ENCODE measurements around the gene TLR4. TPM values are rescaled to one million over a fixed set of nuclear protein-coding genes. Genes with fewer than 3 reads are reported as not detected.
A peak's percentile ranks its signal among the peaks of the same experiment; 100 is the strongest.

The TLR4 gene
- total RNA-seq, result 10 to 100 TPM; 13.4 to 20.0 TPM

- Histone ChIP-seq H3K9me3 (no peaks in the 10 kb centered on the region), H3K4me3 (peak within 1 kb of the TSS; percentile 38 to 49), H3K4me1 (peaks cover 0 to 12% of the 10 kb centered on the region in 2 donors), H3K27me3 (no peaks in the 10 kb centered on the region), H3K27ac (peak within 1 kb of the TSS; percentile 83 to 84), H3K36me3 (peaks cover 6% of the 10 kb centered on the region)
- no peak for TF ChIP-seq CTCF (IDR thresholded peaks at IDR 0.05)
- peak; percentile 84 for DNase-seq (ENCODE audit: low spot score)
Observed at GRCh38 chr9:117704024-117704575, at the start of gene TLR4. TLR4 (plus strand) TSS chr9:117704403; CDS start chr9:117704473, 70 bp downstream.

- Histone ChIP-seq H3K4me3 (no peak overlapping the region), H3K27ac (no peak overlapping the region), H3K9me3 (no peaks in the 10 kb centered on the region), H3K4me1 (no peaks in the 10 kb centered on the region), H3K27me3 (no peaks in the 10 kb centered on the region), H3K36me3 (no peaks in the 10 kb centered on the region)
- DNase-seq (ENCODE audit: low spot score), result no peak
- TF ChIP-seq CTCF (IDR thresholded peaks at IDR 0.05), result no peak
Observed at GRCh38 chr9:117656002-117656401, 48.2 kb upstream of the TLR4 start.

- no peak overlapping the region for H3K27ac ChIP-seq
- no peak for TF ChIP-seq CTCF (IDR thresholded peaks at IDR 0.05)
- no peaks in the 10 kb centered on the region for H3K4me1 ChIP-seq
- DNase-seq (ENCODE audit: low spot score), result no peak
- H3K36me3 ChIP-seq, result no peaks in the 10 kb centered on the region
- H3K4me3 ChIP-seq, result no peak overlapping the region
- no peaks in the 10 kb centered on the region for H3K9me3 ChIP-seq
- H3K27me3 ChIP-seq, result no peaks in the 10 kb centered on the region
Observed at GRCh38 chr9:117662651-117663050, 41.6 kb upstream of the TLR4 start.

GRCh38 chr9:117664419-117664818 lies 39.8 kb upstream of the TLR4 start:
- H3K27me3 ChIP-seq, result no peaks in the 10 kb centered on the region
- H3K9me3 ChIP-seq, result no peaks in the 10 kb centered on the region
- no peak for DNase-seq (ENCODE audit: low spot score)
- H3K4me1 ChIP-seq, result no peaks in the 10 kb centered on the region
- no peak overlapping the region for H3K4me3 ChIP-seq
- no peak for TF ChIP-seq CTCF (IDR thresholded peaks at IDR 0.05)
- H3K27ac ChIP-seq, result no peak overlapping the region
- H3K36me3 ChIP-seq, result no peaks in the 10 kb centered on the region

- H3K36me3 ChIP-seq, result no peaks in the 10 kb centered on the region
- H3K27ac ChIP-seq, result no peak overlapping the region
- DNase-seq (ENCODE audit: low spot score), result no peak
- H3K27me3 ChIP-seq, result no peaks in the 10 kb centered on the region
- TF ChIP-seq CTCF (IDR thresholded peaks at IDR 0.05), result no peak
- H3K4me3 ChIP-seq, result no peak overlapping the region
- H3K4me1 ChIP-seq, result no peaks in the 10 kb centered on the region
- no peaks in the 10 kb centered on the region for H3K9me3 ChIP-seq
Observed at GRCh38 chr9:117665601-117666385, 38.4 kb upstream of the TLR4 start.

Data from right atrium auricular region (tissue), 2 donors.